A673 (cell line): ENCODE data around the gene BHLHE23. TPM values are rescaled to one million over a fixed set of nuclear protein-coding genes. Genes with fewer than 3 reads are reported as not detected.

Experiments used
- BruUV-seq: library from RNA; stranded (reverse); fragments of 400-500 nt; replicated peaks from 2 replicates; lab custom pipeline; 2021; lab: Mats Ljungman, UMichigan
- CTCF ChIA-PET: fragments of 300-600 bp; sonication (Branson Sonifier 250); formaldehyde crosslinking; loops from one replicate; lab custom pipeline; 2022; ENCODE audit warnings: antibody characterized with exemption; lab: Charles Lee
- POLR2A ChIA-PET: fragments of 300-600 bp; sonication (Branson Sonifier 250); formaldehyde crosslinking; loops from one replicate; lab custom pipeline; 2022; ENCODE audit warnings: antibody characterized with exemption; ENCODE audit not compliant: low non-redundant PET; lab: Charles Lee
- DNase-seq: peaks from one replicate; pipeline ENCODE4 v3.0.0-alpha.2; 2015; ENCODE audit warnings: low spot score
- H3K27ac ChIP-seq: fragments of 200-600 bp; sonication (generic); 2 replicates; pipeline ENCODE4 v1.5.1; 2016; ENCODE audit warnings: mixed run types, low read depth, mild to moderate bottlenecking, mixed read lengths, antibody characterized with exemption, low read length; ENCODE audit not compliant: poor library complexity, severe bottlenecking
- H3K27me3 ChIP-seq: fragments of 200-600 bp; sonication (generic); replicated peaks from 2 replicates; pipeline ENCODE4 v1.6.1; 2017; ENCODE audit warnings: mixed run types, low read depth, mild to moderate bottlenecking, mixed read lengths, antibody characterized with exemption, low read length; ENCODE audit not compliant: insufficient read depth, poor library complexity
- H3K36me3 ChIP-seq: fragments of 200-600 bp; sonication (generic); 2 replicates; pipeline ENCODE4 v1.6.1; 2016; ENCODE audit warnings: mixed run types, mild to moderate bottlenecking, mixed read lengths, antibody characterized with exemption, low read length; ENCODE audit not compliant: insufficient read depth, poor library complexity, severe bottlenecking
- H3K4me1 ChIP-seq: fragments of 200-600 bp; sonication (generic); 2 replicates; pipeline ENCODE4 v1.6.1; 2017; ENCODE audit warnings: mixed run types, mild to moderate bottlenecking, mixed read lengths, antibody characterized with exemption, low read length; ENCODE audit not compliant: insufficient read depth, poor library complexity, severe bottlenecking
- H3K4me3 ChIP-seq: fragments of 200-600 bp; sonication (generic); 2 replicates; pipeline ENCODE4 v1.5.1; 2016; ENCODE audit warnings: low read depth, mixed run types, mild to moderate bottlenecking, mixed read lengths, low read length; ENCODE audit not compliant: poor library complexity, severe bottlenecking
- H3K9me3 ChIP-seq: fragments of 200-600 bp; sonication (generic); 2 replicates; pipeline ENCODE4 v1.6.1; 2016; ENCODE audit warnings: mixed run types, low read depth, mild to moderate bottlenecking, mixed read lengths, antibody characterized with exemption, low read length; ENCODE audit not compliant: poor library complexity, severe bottlenecking
- EZH2 ChIP-seq: fragments of 200-600 bp; sonication (generic); IDR thresholded peaks from 2 replicates; pipeline ENCODE4 v1.6.1; 2017; ENCODE audit warnings: borderline replicate concordance, low read depth, mild to moderate bottlenecking, mixed read lengths, antibody characterized with exemption, low read length; ENCODE audit not compliant: poor library complexity, severe bottlenecking
- intact Hi-C: fragments of 100-400 bp; cut with micrococcal nuclease; formaldehyde crosslinking; loops from one replicate; pipeline ENCODE4 v1.10.0; 2022; ENCODE audit not compliant: unreplicated experiment
- total RNA-seq: library from RNA; stranded (reverse); gene quantifications from 2 replicates; pipeline ENCODE4 v1.2.3, GENCODE V29; 2021
- TF ChIP-seq, protein P1 (sequence below): fragments of 300-800, 200-600 bp; sonication (generic); conservative IDR thresholded peaks from 2 replicates; pipeline ENCODE4 v1.5.1; 2017; ENCODE audit warnings: low read depth, mild to moderate bottlenecking, antibody characterized with exemption, low read length, moderate library complexity, mixed read lengths

The BHLHE23 gene
- total RNA-seq, 1 experiment from 2014 or later = not detected

DNA sequence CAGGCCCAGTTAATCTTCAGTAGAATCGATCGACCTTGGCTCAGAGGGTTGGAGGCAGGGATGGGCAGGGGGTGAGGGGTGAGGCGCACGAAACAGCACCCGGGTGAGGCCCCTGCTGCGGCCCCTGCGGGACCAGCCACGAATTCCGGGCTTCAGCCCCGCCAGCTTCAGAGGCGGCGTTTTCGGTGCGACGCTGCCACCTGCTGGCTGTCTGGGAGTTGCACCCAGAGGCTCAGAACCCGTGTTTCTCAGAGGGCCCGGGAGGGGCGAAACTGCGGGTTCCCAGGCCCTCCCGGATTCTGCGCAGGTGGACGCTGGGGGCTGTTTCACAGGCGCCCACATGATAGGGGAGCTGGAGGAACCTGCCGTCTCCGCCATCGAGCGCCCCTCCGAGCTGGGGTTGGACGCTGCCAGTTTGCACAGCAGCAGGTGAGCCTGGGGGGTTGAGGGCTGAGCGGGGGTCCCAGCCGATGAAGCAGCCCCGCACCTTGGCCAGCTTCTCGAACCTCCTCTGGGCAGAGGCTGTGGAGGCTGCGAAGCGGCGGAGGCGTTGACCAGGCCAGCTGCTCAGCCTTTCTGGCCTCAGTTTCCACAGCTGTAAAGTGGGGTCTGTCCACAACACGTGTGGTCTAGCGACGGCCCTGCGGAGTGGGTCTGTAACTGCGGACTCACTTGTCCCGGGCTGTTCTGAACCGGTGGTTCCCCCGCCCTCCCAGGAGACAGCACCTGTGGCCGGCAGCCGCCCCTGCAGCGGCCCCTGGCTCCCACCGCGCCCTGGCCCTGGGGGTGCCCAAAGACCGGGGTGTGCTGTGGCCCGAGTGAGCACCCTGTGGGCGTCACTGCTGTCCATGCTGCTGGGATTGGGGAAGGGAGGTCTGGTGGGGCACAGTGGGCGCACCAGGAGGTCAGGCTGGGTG, 2.5 kb upstream of the BHLHE23 start:
- Histone ChIP-seq H3K4me1 (peaks cover 15% of the 10 kb centered on the region), H3K36me3 (no peaks in the 10 kb centered on the region), H3K27me3 (peaks cover 89% of the 10 kb centered on the region), H3K9me3 (peaks cover 10% of the 10 kb centered on the region), H3K4me3 (no peak overlapping the region), H3K27ac (no peak overlapping the region)
- POLR2A ChIA-PET = no interaction called here
- no peak for TF ChIP-seq EZH2
- TF ChIP-seq, protein P1, sequence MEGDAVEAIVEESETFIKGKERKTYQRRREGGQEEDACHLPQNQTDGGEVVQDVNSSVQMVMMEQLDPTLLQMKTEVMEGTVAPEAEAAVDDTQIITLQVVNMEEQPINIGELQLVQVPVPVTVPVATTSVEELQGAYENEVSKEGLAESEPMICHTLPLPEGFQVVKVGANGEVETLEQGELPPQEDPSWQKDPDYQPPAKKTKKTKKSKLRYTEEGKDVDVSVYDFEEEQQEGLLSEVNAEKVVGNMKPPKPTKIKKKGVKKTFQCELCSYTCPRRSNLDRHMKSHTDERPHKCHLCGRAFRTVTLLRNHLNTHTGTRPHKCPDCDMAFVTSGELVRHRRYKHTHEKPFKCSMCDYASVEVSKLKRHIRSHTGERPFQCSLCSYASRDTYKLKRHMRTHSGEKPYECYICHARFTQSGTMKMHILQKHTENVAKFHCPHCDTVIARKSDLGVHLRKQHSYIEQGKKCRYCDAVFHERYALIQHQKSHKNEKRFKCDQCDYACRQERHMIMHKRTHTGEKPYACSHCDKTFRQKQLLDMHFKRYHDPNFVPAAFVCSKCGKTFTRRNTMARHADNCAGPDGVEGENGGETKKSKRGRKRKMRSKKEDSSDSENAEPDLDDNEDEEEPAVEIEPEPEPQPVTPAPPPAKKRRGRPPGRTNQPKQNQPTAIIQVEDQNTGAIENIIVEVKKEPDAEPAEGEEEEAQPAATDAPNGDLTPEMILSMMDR = peak; percentile 94
- intact Hi-C loops = loop anchor here (1.0 to 10.0 kb wide), 4 partner anchors 37 to 187 kb away; no protein-coding TSS in a partner anchor
- DNase-seq = peak; percentile 83
- BruUV-seq = no TSS peak
- CTCF ChIA-PET = interaction anchor here (1.0 to 1.4 kb wide), 3 partner anchors 28 to 186 kb away, joined by 3 to 27 read pairs (median 5); no protein-coding TSS in a partner anchor

DNA sequence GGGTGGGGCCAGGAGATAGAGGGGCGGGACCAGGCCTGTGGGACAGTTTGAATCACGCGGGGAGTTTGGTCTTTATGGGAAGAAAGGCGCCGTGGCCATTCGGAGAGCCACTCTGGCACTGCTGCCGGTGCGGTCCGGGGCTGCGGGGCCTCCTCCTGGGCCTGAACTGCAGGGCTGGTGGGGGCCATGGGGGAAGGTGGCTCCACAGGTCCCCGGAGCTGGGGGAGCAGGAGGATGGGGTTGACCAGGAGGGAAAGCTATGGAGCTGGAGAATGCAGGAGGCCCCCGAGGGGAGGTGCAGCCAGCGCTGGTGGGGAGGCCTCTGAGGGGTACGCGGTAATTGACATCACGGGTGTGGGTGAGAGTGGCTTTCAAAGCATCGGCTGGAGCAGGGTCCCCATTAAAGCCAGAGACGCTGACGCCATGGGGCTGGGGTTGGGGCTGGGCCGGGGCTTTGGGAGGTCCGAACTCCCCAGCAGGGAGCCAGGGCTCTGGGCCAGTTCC, 1.8 kb upstream of the BHLHE23 start:
- DNase-seq = no peak
- POLR2A ChIA-PET = no interaction called here

DNA sequence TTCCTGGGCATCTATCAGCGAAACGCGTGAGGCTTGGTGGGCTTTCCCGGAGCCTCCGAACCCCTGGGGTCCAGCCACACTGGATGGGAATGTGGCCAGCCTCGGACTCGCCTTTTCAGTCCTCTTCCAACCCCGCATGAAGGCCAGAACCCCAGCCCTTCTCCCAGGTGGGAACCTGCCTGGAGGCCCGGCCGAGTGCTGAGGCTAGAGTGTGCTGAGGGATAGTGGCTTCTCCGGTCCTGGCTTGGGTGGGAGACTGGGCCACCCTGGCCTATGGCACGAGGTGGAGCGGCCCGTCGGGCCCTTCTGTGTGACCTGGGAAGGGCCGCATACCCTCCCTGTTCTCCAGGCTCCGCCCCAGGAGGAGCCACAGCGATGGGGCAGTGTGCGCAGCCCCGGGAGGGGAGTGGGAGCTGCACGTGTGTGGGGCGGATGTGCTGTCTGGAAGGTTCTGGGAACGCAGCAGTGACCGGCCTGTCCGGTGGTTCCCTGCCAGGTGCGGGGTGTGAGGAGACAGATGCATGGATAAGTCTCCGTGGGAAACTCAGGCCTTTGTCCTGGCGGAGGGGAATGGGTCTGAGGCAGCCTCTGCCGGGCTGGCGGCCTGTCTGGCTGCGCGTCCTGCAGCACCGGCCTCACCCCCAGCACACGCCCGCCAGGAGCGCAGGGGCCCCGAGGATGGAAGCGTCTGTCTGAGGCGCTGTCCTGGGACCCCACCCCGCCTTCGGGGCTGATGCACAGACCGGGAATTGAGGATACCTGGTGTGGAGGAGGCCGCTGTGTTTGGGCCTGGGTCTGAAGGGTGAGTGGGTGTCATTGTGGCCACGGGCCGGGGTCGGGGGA, 1.1 kb upstream of the BHLHE23 start:
- Histone ChIP-seq H3K27me3 (peaks cover 89% of the 10 kb centered on the region), H3K4me1 (peaks cover 15% of the 10 kb centered on the region), H3K36me3 (no peaks in the 10 kb centered on the region), H3K9me3 (peaks cover 3% of the 10 kb centered on the region), H3K27ac (no peak overlapping the region), H3K4me3 (no peak overlapping the region)
- no peak for DNase-seq
- TF ChIP-seq EZH2 = no peak
- TF ChIP-seq, protein P1 = no peak
- no TSS peak for BruUV-seq
- intact Hi-C loops = loop anchor here (5.0 to 10.0 kb wide), 3 partner anchors 106 to 186 kb away; no protein-coding TSS in a partner anchor
- CTCF ChIA-PET = interaction anchor here (1.4 kb wide), 2 partner anchors 27 to 35 kb away, joined by 5 to 27 read pairs; no protein-coding TSS in a partner anchor
- POLR2A ChIA-PET = no interaction called here

More for the DNA sequence above, 1.8 kb upstream of the BHLHE23 start:
- CTCF ChIA-PET = interaction anchor here (1.0 to 1.4 kb wide), 3 partner anchors 27 to 186 kb away, joined by 3 to 27 read pairs (median 5); no protein-coding TSS in a partner anchor
- Histone ChIP-seq H3K9me3 (peaks cover 10% of the 10 kb centered on the region), H3K27me3 (peaks cover 89% of the 10 kb centered on the region), H3K36me3 (no peaks in the 10 kb centered on the region), H3K27ac (no peak overlapping the region), H3K4me1 (peaks cover 15% of the 10 kb centered on the region), H3K4me3 (no peak overlapping the region)
- TF ChIP-seq EZH2 = no peak
- BruUV-seq = no TSS peak
- intact Hi-C loops = loop anchor here (1.0 to 10.0 kb wide), 4 partner anchors 36 to 186 kb away; no protein-coding TSS in a partner anchor
